ENCODE results near the gene CRK.

GRCh38 chr17:1384905-1385435, 71.1 kb downstream of the CRK start:
- TF ChIP-seq CTCF (conservative IDR thresholded peaks at IDR 0.05; ENCODE audit: low read depth, low read length) (no peak), SMC3 (IDR thresholded peaks at IDR 0.05; ENCODE audit: low read depth, low read length) (no peak), POLR2A (IDR thresholded peaks at IDR 0.05; ENCODE audit: low read depth, low read length) (no peak), USF2 (IDR thresholded peaks at IDR 0.05; ENCODE audit: low read depth, low read length) (no peak), MXI1 (IDR thresholded peaks at IDR 0.05; ENCODE audit: borderline replicate concordance, low read depth, low read length) (no peak), RAD21 (IDR thresholded peaks at IDR 0.05; ENCODE audit: low read length) (no peak)
